Left lung (tissue), 10 donors: Measurements from ENCODE around the gene ARHGAP15. TPM values are rescaled to one million over a fixed set of nuclear protein-coding genes. Genes with fewer than 3 reads are reported as not detected.
A peak's percentile ranks its signal among the peaks of the same experiment; 100 is the strongest.

Experiments used
- ATAC-seq: fragments of 200-7000 bp; cut with Tn5 transposase; one replicate; pipeline ENCODE4 v1.9.1; 2020; ENCODE audit warnings: moderate library complexity
- DNase-seq, 4 donors: peaks; one replicate each; pipeline ENCODE4 v3.0.0-alpha.2; 2013 to 2020
- H3K27ac ChIP-seq, 2 donors: fragments of 200-600 bp; sonication (generic) in 1 of 2; one replicate each; pipeline versions ENCODE4 v1.5.0 to v1.8.0; 2020 to 2021
- H3K27me3 ChIP-seq, 2 donors: fragments of 200-600 bp; sonication (generic) in 1 of 2; one replicate each; pipeline versions ENCODE4 v1.5.0 to v1.8.0; 2020 to 2021
- H3K36me3 ChIP-seq, 2 donors: fragments of 200-600 bp; sonication (generic) in 1 of 2; one replicate each; pipeline versions ENCODE4 v1.5.0 to v1.8.0; 2020 to 2021
- H3K4me1 ChIP-seq, 2 donors: fragments of 200-600 bp; one replicate each; pipeline ENCODE4 v1.8.0; 2021
- H3K4me3 ChIP-seq, 2 donors: fragments of 200-600 bp; sonication (generic) in 1 of 2; one replicate each; pipeline versions ENCODE4 v1.5.0 to v1.8.0; 2020 to 2021; ENCODE audit warnings: mild to moderate bottlenecking in 1 of 2
- H3K9me3 ChIP-seq, 2 donors: fragments of 200-600 bp; sonication (generic) in 1 of 2; one replicate each; pipeline versions ENCODE4 v1.5.0 to v1.8.0; 2020 to 2021
- intact Hi-C, 2 donors: fragments of 100-400 bp; cut with DNase I; formaldehyde crosslinking; loops; one replicate each; pipeline versions ENCODE4 v1.11.2 to v1.14.2; 2022
- polyA plus RNA-seq, 6 donors: library from polyadenylated mRNA; unstranded; fragments of 120-200 nt; gene quantifications; one replicate each; pipeline ENCODE4 v1.2.1, GENCODE V29; 2013; ENCODE audit not compliant: insufficient read length in 6 of 6
- total RNA-seq, 2 donors: library from RNA; stranded (reverse); fragmentation: NEBNext Ultra II Directional; extraction: Animal tissue kit (Norgen Biotek cat#: 25700); gene quantifications; one replicate each; pipeline ENCODE4 v1.2.1, GENCODE V29; 2021
- TF ChIP-seq, protein P1 (sequence below), 2 donors: fragments of 200-600 bp; sonication (generic) in 1 of 2; IDR thresholded peaks; one replicate each; pipeline versions ENCODE4 v1.5.0 to v1.8.0; 2021; ENCODE audit warnings: antibody characterized with exemption in 2 of 2
- donor health status: DM: no; HTN: yes; CAD: no.
- donor health status: DM: no; HTN: no; CAD: no.

The ARHGAP15 gene
- total and polyA plus RNA-seq, 8 donors: 16.8 to 48.3 (median 30.2) TPM

GRCh38 chr2:143255899-143256298 is 126.7 kb downstream of the ARHGAP15 start:
- H3K36me3 ChIP-seq: no peaks in the 10 kb centered on the region
- ATAC-seq: no peak
- TF ChIP-seq, protein P1, sequence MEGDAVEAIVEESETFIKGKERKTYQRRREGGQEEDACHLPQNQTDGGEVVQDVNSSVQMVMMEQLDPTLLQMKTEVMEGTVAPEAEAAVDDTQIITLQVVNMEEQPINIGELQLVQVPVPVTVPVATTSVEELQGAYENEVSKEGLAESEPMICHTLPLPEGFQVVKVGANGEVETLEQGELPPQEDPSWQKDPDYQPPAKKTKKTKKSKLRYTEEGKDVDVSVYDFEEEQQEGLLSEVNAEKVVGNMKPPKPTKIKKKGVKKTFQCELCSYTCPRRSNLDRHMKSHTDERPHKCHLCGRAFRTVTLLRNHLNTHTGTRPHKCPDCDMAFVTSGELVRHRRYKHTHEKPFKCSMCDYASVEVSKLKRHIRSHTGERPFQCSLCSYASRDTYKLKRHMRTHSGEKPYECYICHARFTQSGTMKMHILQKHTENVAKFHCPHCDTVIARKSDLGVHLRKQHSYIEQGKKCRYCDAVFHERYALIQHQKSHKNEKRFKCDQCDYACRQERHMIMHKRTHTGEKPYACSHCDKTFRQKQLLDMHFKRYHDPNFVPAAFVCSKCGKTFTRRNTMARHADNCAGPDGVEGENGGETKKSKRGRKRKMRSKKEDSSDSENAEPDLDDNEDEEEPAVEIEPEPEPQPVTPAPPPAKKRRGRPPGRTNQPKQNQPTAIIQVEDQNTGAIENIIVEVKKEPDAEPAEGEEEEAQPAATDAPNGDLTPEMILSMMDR (IDR thresholded peaks at IDR 0.05): no peak
- peaks cover 0 to 29% of the 10 kb centered on the region in 2 donors for H3K4me1 ChIP-seq
- intact Hi-C loops: no loop called here
- H3K27ac ChIP-seq: no peak overlapping the region
- no peak for DNase-seq
- no peak overlapping the region for H3K4me3 ChIP-seq
- H3K27me3 ChIP-seq: no peaks in the 10 kb centered on the region
- no peaks in the 10 kb centered on the region for H3K9me3 ChIP-seq

DNA sequence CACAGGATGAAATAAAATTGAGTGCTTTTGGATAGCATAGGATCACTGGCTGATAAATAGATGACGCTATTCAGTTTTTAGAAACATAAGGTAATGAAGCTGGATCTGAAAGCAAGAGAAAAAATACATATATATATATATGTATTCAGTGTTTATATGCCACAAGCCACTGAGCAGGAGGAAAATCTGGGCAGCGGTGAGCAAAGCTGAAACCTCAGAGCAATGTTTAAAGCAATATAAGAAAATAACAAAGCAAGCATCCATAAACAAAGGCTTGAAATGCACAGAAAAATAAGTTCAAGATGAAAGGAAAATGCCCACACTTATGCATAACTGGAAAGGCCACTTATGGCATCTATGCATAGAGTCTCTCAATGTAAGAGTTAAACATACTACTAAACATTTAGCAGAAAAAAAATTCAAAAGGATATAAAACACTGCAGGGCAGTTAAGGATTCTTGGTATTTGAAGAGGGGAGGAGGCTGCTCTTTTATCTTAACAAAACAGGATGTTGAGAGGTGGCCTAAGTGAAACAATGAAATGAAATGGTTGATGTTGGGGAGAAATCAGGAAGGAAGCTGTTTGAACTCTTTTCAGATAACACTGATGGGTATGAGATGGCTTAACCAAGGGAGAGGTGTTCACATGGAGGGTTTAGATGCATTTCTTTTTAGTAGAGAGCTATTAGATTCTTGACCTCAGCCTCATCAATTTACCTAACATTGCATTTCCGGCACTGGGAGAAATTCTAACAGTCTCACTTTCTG is 129.1 kb downstream of the ARHGAP15 start:
- peaks cover 0 to 52% of the 10 kb centered on the region in 2 donors for H3K4me1 ChIP-seq

DNA sequence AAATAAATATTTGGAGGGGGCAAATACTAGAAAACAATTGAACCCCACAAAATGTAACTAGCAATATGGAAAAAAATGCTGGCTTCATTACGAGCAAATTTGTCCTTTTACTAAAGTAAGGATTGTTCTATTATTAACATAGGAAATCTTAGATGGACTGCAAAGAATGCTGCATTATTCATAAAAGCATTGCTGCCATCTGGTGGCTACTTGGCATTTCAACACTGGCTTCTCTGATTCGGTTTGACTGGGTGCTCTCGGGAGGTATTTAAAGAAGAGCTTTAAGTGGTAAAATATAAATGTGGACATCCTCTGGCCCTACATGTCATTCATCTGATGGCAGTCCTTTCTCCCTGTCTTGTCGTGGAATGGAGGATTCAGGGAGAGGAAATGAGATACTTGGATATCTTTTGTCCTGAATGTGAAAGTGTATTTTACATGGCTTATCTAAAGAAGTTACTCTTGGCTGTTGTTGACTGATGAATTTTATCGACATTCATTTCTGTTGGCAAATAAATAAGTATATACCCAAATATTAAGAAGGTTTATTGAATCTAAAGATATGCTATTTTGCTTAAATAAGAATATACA is 130.2 kb downstream of the ARHGAP15 start:
- Histone ChIP-seq H3K27ac (peak overlapping the region in 1 of 2 donors; percentile 63), H3K27me3 (no peaks in the 10 kb centered on the region), H3K9me3 (no peaks in the 10 kb centered on the region), H3K36me3 (no peaks in the 10 kb centered on the region), H3K4me1 (peaks cover 0 to 54% of the 10 kb centered on the region in 2 donors), H3K4me3 (no peak overlapping the region)
- ATAC-seq (peak; percentile 87), DNase-seq (peak in 3 of 4 donors; percentile 44 to 76 (median 68))
- intact Hi-C loops: no loop called here
- TF ChIP-seq, protein P1 (IDR thresholded peaks at IDR 0.05): peak; percentile 60 to 72

More for the DNA sequence above, 129.1 kb downstream of the ARHGAP15 start:
- H3K27me3 ChIP-seq: no peaks in the 10 kb centered on the region
- no peaks in the 10 kb centered on the region for H3K36me3 ChIP-seq
- ATAC-seq: no peak
- DNase-seq: no peak
- peak overlapping the region in 1 of 2 donors; percentile 63 for H3K27ac ChIP-seq
- TF ChIP-seq, protein P1 (IDR thresholded peaks at IDR 0.05): no peak
- intact Hi-C loops: no loop called here
- no peak overlapping the region for H3K4me3 ChIP-seq
- H3K9me3 ChIP-seq: no peaks in the 10 kb centered on the region

DNA sequence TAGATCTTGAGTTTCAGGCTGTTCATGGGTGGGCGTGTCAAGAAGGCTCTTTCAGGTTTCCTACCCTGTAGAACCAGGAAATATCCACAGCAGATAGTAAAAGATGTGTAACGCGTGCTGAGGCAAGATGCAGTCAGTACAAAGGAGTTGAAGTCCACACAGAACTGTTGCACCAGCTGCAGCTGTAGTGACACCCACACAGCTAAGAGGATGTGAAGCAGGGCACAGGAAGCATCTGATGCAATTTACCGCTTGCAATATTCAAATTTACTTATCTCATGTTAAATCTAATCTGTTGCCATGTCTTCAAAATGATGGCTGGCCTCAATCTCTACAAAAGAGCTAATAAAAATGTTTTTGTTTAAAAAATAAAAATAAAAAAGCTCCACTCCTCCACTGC is 132.8 kb downstream of the ARHGAP15 start:
- Histone ChIP-seq H3K4me1 (peaks cover 0 to 54% of the 10 kb centered on the region in 2 donors), H3K9me3 (no peaks in the 10 kb centered on the region), H3K4me3 (no peak overlapping the region), H3K27ac (peak overlapping the region in 1 of 2 donors; percentile 68), H3K36me3 (no peaks in the 10 kb centered on the region), H3K27me3 (no peaks in the 10 kb centered on the region)
- ATAC-seq: peak; percentile 58
- intact Hi-C loops: no loop called here
- peak in 1 of 4 donors; percentile 43 for DNase-seq
- TF ChIP-seq, protein P1 (IDR thresholded peaks at IDR 0.05): no peak

DNA sequence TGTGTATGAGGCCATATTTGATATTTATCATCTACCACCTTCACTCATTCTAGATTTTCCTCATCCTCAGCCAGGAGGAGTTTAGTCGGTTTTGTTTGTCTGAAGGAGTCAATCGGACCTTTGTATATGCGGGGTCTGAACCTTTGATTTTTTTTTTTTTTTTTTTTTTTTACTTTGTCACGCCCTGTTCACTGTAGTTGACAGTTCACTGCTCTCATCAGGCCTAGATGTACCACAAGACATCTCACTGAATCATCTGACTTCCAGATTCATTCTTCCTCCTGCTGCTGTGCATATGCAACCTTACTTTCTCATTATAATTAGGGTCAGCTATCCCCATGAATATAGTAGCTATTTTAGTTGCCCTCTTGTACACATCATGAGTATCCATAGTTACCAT is 133.2 kb downstream of the ARHGAP15 start:
- Histone ChIP-seq H3K4me1 (peaks cover 0 to 54% of the 10 kb centered on the region in 2 donors), H3K36me3 (no peaks in the 10 kb centered on the region), H3K4me3 (no peak overlapping the region), H3K9me3 (no peaks in the 10 kb centered on the region), H3K27me3 (no peaks in the 10 kb centered on the region), H3K27ac (peak overlapping the region in 1 of 2 donors; percentile 68)
- DNase-seq (no peak), ATAC-seq (peak; percentile 17)
- TF ChIP-seq, protein P1 (IDR thresholded peaks at IDR 0.05): no peak
- intact Hi-C loops: no loop called here
